HG03060 (cell line): Measurements from ENCODE around the gene PADI2.

Experiments
- ATAC-seq: cut with Tn5 transposase; IDR thresholded peaks from one replicate; pipeline ENCODE4 v1.9.1; 2021; ENCODE audit warnings: low read depth, moderate number of reproducible peaks; ENCODE audit not compliant: unreplicated experiment

PADI2 gene

GRCh38 chr1:17141441-17142197, 22.4 kb upstream of the PADI2 start:
- ATAC-seq: peak; percentile 53

DNA sequence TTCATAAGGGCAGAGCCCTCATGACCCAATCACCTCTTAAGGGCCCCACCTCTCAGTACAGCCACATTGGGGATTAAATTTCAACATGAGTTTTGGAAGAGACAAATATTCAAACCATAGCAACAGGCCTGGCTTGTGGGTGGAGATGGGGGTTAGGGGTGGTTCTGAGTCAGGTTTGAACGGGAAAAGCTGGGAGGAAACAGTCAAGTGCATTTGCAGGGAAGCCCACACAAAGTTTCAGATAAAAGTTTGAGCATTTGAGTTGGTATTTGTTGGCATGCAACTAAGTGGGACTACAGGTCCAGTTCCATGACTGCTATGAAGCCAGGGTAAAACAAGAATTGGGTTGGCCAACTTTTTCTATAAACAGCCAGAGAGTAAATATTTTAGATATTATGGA, 21.0 kb upstream of the PADI2 start:
- ATAC-seq: no peak

DNA sequence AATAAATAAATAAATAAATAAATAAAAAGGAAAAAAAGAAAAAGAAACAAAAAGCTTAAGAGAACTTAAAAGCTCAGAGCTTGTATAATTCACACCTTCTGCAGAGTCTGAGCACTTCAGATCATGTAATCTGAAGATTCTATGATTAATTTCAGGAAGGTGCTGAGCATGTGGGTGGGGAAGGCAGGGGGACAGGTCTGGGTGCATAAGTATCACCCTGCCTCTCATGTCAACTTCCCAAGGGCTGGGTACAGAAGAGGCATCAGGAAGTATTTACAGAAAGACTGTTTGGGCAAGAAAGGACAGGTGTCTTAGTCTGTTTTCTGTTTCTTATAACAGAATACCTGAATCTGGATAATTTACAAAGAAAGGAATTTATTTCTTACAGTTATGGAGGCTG, 20.4 kb upstream of the PADI2 start:
- ATAC-seq: no peak

GRCh38 chr1:17137441-17137840, 18.2 kb upstream of the PADI2 start:
- ATAC-seq: no peak

- no peak for ATAC-seq
These were observed 17.7 kb upstream of the PADI2 start for GRCh38 chr1:17136936-17137335.

DNA sequence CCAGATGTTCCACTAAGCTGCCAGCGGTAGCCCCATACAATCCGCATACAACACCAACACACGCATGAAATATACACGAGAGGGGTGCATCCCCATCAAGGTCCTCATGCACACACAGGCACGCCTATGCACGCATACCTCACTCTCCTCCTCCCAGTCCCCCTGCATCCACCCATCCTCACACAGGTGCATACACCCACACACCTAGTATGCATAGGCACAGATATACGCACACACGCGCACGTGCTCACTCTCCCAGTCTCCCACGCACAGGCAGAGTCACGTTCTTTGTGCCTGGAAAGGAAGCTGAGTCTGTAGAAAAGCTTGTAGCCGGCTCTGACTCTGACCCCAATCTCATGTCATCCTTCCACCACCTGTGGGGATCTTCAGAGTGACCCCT, 16.9 kb upstream of the PADI2 start:
- no peak for ATAC-seq

GRCh38 chr1:17135530-17135929, 16.3 kb upstream of the PADI2 start:
- ATAC-seq: no peak

GRCh38 chr1:17134724-17135123, 15.5 kb upstream of the PADI2 start:
- no peak for ATAC-seq

DNA sequence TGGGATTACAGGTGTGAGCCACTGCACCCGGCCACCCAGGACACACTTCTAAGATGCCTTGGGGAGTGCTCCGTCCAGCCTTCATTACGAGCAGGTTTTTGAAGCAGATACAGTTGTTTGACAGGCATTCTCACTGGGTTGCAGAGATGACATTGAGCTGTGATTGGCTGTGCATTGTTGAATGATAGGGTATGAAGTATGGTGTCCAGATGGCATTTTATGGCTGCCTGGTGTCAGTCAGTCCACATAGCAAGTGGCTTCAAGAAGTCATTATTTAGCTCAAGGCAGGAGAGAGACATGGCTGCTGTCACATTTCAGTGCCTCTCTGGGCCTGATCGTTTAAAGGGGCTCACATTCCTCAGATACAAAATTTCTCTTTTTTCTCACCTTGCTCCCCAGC, 14.8 kb upstream of the PADI2 start:
- ATAC-seq: no peak

DNA sequence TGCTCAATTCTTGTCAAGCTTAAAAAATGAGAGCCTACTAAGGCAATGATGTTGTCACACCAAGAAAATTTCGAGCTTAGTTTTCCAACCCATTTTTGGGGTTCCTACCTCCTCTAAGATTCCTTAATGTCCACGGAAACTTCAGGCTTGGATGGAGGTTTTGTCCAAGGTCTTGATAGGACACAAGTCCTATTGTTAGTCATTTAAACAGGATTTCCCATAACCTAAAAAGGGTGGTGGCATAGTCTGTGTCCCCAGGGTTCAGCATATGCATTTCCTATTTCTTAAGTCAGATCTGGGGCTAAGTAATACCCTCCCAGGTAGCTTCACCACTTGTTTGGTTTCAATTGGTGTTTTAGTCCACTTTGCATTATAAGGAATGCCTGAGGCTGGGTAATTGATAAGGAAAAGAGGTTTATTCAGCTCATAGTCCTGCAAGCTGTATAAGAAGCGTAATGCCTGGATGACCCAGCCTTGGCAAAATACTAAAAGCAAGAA, 10.9 kb upstream of the PADI2 start:
- no peak for ATAC-seq

GRCh38 chr1:17128361-17128760, 9.1 kb upstream of the PADI2 start:
- no peak for ATAC-seq

GRCh38 chr1:17125756-17126237, 6.5 kb upstream of the PADI2 start:
- ATAC-seq: no peak

DNA sequence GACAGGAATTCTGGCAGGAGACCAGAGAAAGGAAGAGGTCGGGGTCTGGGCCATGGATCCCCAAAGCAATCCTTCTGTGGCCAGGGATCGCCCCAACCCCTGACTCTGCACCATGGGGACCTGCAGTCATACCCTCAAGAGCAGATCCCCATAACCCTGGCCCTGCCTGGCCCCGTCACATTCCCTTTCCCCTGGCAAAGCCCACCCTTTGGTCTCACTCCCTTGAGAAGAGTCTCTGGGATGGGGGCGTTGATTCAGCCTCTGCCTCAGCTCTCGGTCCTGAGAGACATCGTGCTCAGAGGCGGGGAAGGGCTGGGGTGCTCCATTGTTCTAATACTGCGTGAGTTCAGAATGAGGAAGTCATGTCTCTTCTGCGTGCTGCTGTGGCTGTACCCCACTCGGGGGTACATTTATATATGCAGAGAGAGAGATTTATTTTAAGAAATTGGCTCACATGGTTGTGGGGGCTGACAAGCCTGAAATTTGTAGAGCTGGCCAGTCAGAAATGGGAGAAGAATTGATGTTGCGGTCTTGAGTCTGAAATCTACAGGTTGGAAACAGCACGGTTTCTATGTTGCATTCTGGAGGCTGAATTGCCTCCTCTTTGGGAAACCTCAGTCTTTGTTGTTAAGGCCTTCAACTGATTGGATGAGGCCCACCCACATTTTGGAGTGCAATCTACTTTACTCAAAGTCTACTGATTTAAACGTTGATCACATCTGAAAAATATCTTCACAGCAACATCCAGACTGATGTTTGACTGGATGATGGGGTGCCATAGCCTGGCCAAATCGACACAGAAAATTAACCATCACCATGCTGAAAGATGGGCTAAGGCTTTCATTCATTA, 4.2 kb upstream of the PADI2 start:
- ATAC-seq: no peak

DNA sequence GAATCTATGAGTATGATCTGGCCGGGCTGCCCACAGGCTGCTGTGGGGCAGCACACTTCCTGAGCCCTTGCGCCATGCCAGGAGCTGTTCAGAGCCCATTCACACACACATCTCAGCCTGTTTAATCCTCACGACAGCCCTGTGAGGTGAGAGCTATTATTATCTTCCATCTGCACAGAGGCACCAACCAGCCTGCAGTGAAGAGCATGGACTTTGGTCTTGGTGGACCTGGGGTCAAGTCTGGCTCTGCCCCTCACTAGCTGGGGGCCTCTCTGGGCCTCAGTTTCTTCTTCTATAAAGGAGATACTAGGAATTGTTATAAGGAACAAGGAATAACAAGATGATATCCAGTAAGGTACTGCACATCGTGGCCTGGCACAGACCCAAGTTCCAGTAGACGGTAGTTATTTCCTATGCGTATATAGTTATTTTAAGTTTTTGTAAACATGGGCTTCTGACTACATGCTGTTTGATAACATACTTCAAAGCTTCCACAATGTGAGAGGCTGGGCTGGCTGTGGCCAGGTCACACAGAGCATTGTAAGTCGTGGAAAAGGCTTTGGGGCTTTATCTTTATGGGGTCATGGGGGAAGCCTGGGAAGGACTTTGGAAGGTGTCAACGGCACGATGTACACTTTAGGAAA, 3.4 kb upstream of the PADI2 start:
- no peak for ATAC-seq

GRCh38 chr1:17121881-17122280, 2.6 kb upstream of the PADI2 start:
- no peak for ATAC-seq

- no peak for ATAC-seq
These were observed 1.9 kb upstream of the PADI2 start for GRCh38 chr1:17120962-17121837.

GRCh38 chr1:17120481-17120877, 1.2 kb upstream of the PADI2 start:
- no peak for ATAC-seq

GRCh38 chr1:17119773-17120480, 676 bp upstream of the PADI2 start:
- no peak for ATAC-seq

- no peak for ATAC-seq
These were observed 560 bp downstream of the PADI2 start for GRCh38 chr1:17118706-17119075.

- no peak for ATAC-seq
These were observed 983 bp downstream of the PADI2 start for GRCh38 chr1:17118268-17118667.
